ENCODE measurements around the gene SHROOM3.

Gene SHROOM3

GRCh38 chr4:76458825-76459224, 23.8 kb downstream of the SHROOM3 start:
- TF ChIP-seq ZFX (IDR thresholded peaks at IDR 0.05; ENCODE audit: borderline replicate concordance): no peak
- H3K27ac ChIP-seq: no peak overlapping the region

DNA sequence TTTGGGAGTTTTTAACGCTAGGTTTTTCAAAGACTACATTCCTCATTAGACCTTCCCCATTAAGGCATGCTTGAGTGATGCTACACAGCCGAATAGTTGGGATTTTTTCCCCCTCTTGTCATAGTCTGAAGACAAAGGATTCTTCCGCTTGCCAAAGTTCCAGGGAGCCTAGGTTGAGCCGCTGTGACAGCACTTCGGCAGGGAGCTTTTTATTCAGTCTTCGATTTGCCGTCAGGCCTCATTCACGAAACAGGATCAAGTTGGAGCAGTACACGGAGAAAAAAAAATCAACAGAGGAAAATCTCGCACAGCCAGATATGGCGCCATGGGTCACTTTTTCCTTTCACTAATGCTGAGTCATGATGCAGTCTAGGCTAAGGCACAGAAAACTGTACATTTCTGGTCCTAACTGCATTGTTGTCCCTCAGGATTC, 24.3 kb downstream of the SHROOM3 start:
- H3K27ac ChIP-seq: no peak overlapping the region
- TF ChIP-seq, protein P1, sequence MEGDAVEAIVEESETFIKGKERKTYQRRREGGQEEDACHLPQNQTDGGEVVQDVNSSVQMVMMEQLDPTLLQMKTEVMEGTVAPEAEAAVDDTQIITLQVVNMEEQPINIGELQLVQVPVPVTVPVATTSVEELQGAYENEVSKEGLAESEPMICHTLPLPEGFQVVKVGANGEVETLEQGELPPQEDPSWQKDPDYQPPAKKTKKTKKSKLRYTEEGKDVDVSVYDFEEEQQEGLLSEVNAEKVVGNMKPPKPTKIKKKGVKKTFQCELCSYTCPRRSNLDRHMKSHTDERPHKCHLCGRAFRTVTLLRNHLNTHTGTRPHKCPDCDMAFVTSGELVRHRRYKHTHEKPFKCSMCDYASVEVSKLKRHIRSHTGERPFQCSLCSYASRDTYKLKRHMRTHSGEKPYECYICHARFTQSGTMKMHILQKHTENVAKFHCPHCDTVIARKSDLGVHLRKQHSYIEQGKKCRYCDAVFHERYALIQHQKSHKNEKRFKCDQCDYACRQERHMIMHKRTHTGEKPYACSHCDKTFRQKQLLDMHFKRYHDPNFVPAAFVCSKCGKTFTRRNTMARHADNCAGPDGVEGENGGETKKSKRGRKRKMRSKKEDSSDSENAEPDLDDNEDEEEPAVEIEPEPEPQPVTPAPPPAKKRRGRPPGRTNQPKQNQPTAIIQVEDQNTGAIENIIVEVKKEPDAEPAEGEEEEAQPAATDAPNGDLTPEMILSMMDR (IDR thresholded peaks at IDR 0.05): no peak
- no peak for TF ChIP-seq ZFX (IDR thresholded peaks at IDR 0.05; ENCODE audit: borderline replicate concordance)

GRCh38 chr4:76463568-76463967, 28.5 kb downstream of the SHROOM3 start:
- no peak for TF ChIP-seq ZFX (IDR thresholded peaks at IDR 0.05; ENCODE audit: borderline replicate concordance)
- TF ChIP-seq, protein P1 (IDR thresholded peaks at IDR 0.05): no peak
- H3K27ac ChIP-seq: no peak overlapping the region

DNA sequence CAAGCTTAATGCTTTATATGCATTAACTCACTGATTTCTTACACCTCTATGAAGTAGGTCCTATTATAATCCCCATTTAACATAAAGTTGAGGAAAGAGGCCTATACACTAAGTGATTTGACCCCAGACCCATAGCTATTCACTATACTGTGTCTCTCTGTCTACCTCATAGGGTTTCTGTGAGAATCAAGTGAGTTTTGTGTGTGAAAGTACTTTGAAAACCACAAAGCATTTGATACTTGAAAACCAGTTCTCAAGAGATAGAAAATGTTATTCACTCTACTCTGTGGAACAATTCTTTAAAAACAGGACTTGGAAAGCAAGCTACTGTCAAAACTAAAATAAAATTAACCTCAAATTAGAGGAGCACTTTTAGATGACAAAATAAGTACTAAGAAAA, 35.0 kb downstream of the SHROOM3 start:
- TF ChIP-seq, protein P1 (IDR thresholded peaks at IDR 0.05): no peak
- no peak for TF ChIP-seq ZFX (IDR thresholded peaks at IDR 0.05; ENCODE audit: borderline replicate concordance)
- no peak overlapping the region for H3K27ac ChIP-seq

DNA sequence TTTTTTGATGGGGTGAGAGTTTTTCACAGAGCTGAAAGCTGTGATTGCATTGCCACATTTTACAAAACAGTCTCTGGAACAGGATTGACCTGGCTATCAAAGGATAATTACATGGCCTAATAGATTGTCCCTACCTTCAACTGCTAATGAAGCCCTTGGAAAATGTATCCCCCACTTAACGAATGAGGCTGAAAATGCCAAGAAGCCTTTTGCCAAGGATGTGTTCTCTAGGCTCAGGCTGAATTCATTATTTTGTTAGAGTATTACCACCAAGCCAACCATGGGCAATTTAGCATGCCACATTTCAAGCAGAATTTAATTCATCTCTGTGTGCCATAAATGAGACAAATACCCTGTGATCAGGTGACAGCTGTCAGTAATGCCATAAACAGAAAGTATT, 35.5 kb downstream of the SHROOM3 start:
- no peak for TF ChIP-seq ZFX (IDR thresholded peaks at IDR 0.05; ENCODE audit: borderline replicate concordance)
- TF ChIP-seq, protein P1 (IDR thresholded peaks at IDR 0.05): no peak

GRCh38 chr4:76476571-76476970, 41.5 kb downstream of the SHROOM3 start:
- no peak overlapping the region for H3K27ac ChIP-seq
- TF ChIP-seq, protein P1 (IDR thresholded peaks at IDR 0.05): no peak

More for the DNA sequence above, 35.5 kb downstream of the SHROOM3 start:
- no peak overlapping the region for H3K27ac ChIP-seq

GRCh38 chr4:76484654-76485053, 49.6 kb downstream of the SHROOM3 start:
- TF ChIP-seq ZFX (IDR thresholded peaks at IDR 0.05; ENCODE audit: borderline replicate concordance): no peak
- TF ChIP-seq, protein P1 (IDR thresholded peaks at IDR 0.05): no peak
- no peak overlapping the region for H3K27ac ChIP-seq

- no peak overlapping the region for H3K27ac ChIP-seq
- TF ChIP-seq, protein P1 (IDR thresholded peaks at IDR 0.05): no peak
- TF ChIP-seq ZFX (IDR thresholded peaks at IDR 0.05; ENCODE audit: borderline replicate concordance): no peak
Observed at GRCh38 chr4:76485450-76485849, 50.4 kb downstream of the SHROOM3 start.
